Stomach (tissue), 4 donors: Measurements from ENCODE around the gene TMEM154.

Experiments
- POLR2A ChIP-seq, 4 donors: fragments of 450-650 bp; IDR thresholded peaks; one replicate each; pipeline ENCODE4 v1.6.1; 2016; ENCODE audit warnings: antibody characterized with exemption in 4 of 4, control low read depth in 2 of 4, mild to moderate bottlenecking in 1 of 4, moderate library complexity in 1 of 4
- TF ChIP-seq, protein P1 (sequence below), 7 experiments: fragments of 450-650 bp in 4 of 7; fragments of 200-600 bp in 3 of 7; sonication (generic) in 3 of 7; IDR thresholded peaks; one replicate each; pipeline ENCODE4 v1.5.1; 2016 to 2019; ENCODE audit warnings: antibody characterized with exemption in 7 of 7, control low read depth in 2 of 7, mild to moderate bottlenecking in 1 of 7

DNA sequence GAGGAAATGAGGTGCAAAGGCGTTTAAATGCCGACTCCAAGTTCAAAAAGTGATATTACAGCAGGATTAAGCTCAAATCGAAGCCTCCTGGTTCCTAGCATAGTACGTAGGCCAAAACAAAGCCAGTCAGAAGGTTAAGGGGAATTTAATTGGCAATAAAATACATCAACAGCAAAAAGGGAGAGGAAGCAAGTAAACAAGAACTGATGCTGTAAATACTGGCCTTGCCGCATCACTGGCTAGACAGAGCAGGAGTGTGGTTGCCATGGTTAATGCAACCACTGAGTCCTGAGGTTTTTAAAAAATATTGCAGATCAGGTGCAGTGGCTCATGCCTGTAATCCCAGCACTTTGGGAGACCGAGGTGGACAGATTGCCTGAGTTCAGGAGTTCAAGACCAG lies 80.7 kb downstream of the TMEM154 start:
- no peak for TF ChIP-seq POLR2A (IDR thresholded peaks at IDR 0.05)
- TF ChIP-seq, protein P1, sequence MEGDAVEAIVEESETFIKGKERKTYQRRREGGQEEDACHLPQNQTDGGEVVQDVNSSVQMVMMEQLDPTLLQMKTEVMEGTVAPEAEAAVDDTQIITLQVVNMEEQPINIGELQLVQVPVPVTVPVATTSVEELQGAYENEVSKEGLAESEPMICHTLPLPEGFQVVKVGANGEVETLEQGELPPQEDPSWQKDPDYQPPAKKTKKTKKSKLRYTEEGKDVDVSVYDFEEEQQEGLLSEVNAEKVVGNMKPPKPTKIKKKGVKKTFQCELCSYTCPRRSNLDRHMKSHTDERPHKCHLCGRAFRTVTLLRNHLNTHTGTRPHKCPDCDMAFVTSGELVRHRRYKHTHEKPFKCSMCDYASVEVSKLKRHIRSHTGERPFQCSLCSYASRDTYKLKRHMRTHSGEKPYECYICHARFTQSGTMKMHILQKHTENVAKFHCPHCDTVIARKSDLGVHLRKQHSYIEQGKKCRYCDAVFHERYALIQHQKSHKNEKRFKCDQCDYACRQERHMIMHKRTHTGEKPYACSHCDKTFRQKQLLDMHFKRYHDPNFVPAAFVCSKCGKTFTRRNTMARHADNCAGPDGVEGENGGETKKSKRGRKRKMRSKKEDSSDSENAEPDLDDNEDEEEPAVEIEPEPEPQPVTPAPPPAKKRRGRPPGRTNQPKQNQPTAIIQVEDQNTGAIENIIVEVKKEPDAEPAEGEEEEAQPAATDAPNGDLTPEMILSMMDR (IDR thresholded peaks at IDR 0.05) = no peak
